ENCODE data around the gene ANKRD39.

ANKRD39 gene

DNA sequence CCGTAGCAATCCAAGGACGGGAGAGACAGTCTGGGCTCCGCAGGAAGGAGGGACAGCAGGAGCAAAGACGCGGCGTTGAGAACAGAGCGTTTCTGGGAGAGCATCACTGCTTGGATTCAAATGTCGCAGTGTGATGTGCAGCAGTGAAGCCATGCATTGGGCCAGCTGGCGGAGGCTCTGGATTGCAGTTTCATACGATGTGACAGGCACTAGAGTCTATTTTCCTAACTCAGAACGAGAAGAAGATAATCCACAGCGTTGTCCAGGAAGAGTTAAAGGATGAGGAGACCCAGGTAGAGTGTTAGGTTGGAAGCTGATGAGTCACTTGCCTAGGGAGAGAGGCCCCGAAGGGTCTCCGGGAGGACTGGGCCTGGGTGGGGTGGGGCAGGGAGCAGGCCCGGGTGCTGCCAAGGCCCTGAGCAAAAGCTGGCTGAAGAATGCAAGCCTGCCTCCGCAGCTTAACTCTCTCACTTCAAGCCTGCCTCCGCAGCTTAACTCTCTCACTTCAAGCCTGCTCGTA is 29.7 kb upstream of the ANKRD39 start:
- TF ChIP-seq SIN3A (IDR thresholded peaks at IDR 0.05; ENCODE audit: borderline replicate concordance, insufficient read depth, low read length) = no peak
- TF ChIP-seq, protein P1, sequence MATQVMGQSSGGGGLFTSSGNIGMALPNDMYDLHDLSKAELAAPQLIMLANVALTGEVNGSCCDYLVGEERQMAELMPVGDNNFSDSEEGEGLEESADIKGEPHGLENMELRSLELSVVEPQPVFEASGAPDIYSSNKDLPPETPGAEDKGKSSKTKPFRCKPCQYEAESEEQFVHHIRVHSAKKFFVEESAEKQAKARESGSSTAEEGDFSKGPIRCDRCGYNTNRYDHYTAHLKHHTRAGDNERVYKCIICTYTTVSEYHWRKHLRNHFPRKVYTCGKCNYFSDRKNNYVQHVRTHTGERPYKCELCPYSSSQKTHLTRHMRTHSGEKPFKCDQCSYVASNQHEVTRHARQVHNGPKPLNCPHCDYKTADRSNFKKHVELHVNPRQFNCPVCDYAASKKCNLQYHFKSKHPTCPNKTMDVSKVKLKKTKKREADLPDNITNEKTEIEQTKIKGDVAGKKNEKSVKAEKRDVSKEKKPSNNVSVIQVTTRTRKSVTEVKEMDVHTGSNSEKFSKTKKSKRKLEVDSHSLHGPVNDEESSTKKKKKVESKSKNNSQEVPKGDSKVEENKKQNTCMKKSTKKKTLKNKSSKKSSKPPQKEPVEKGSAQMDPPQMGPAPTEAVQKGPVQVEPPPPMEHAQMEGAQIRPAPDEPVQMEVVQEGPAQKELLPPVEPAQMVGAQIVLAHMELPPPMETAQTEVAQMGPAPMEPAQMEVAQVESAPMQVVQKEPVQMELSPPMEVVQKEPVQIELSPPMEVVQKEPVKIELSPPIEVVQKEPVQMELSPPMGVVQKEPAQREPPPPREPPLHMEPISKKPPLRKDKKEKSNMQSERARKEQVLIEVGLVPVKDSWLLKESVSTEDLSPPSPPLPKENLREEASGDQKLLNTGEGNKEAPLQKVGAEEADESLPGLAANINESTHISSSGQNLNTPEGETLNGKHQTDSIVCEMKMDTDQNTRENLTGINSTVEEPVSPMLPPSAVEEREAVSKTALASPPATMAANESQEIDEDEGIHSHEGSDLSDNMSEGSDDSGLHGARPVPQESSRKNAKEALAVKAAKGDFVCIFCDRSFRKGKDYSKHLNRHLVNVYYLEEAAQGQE (IDR thresholded peaks at IDR 0.05; ENCODE audit: insufficient read depth in 1 of 2, low read depth in 2 of 2, low read length in 2 of 2) = no peak
- TF ChIP-seq TAF1 (IDR thresholded peaks at IDR 0.05; ENCODE audit: borderline replicate concordance, insufficient read depth, low read length) = no peak
- TF ChIP-seq POLR2AphosphoS5 (IDR thresholded peaks at IDR 0.05; ENCODE audit: low read depth, low read length) = no peak
- TF ChIP-seq FOXP2 (optimal IDR thresholded peaks at IDR 0.05; ENCODE audit: borderline replicate concordance, extremely low read depth, extremely low read length, insufficient read depth) = no peak

DNA sequence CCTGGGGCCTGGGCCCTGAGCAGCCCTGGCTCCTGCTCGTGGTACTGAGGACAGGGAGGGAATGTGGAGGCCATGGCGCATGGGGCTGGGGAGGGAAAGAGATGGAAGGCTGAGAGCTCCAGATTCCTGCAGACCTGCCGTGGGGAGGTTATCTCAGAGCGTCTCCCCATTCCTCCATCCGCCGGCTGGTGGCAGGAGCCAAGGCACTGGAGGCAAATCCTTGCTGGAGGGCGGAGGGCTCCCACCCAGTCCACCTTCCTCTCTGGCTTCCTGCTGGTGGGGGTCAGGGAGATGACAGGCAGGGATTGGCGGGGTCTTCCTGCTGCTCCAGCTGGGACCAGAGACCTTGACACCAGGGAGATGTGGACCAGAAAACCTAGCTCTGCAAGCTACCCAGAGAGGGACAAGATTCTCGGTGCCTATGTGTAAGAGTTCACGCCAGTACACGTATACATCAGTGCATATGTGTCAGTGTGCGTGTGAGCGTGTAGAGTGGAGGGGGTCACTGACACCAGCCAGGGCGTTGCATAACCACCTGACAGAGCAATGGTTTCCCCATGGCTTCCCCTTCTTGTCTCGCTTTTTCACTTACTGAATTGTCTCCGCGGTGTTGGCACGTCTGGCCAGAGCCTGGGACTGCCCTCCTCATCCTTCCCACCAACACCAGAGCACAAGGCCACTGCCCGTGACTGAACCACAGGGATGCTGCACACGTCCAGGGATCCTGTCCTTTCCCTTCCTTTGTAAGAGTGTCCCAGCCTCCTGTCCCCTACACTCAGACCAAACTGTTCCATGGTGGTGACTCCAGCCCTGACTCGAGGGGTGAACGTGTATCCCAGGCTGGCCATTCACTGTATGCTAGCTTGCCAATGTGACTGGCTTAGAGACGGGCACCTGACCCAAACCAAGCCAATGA is 27.9 kb upstream of the ANKRD39 start:
- no peak for TF ChIP-seq POLR2AphosphoS5 (IDR thresholded peaks at IDR 0.05; ENCODE audit: low read depth, low read length)
- TF ChIP-seq, protein P1 (IDR thresholded peaks at IDR 0.05; ENCODE audit: insufficient read depth in 1 of 2, low read depth in 2 of 2, low read length in 2 of 2) = no peak

DNA sequence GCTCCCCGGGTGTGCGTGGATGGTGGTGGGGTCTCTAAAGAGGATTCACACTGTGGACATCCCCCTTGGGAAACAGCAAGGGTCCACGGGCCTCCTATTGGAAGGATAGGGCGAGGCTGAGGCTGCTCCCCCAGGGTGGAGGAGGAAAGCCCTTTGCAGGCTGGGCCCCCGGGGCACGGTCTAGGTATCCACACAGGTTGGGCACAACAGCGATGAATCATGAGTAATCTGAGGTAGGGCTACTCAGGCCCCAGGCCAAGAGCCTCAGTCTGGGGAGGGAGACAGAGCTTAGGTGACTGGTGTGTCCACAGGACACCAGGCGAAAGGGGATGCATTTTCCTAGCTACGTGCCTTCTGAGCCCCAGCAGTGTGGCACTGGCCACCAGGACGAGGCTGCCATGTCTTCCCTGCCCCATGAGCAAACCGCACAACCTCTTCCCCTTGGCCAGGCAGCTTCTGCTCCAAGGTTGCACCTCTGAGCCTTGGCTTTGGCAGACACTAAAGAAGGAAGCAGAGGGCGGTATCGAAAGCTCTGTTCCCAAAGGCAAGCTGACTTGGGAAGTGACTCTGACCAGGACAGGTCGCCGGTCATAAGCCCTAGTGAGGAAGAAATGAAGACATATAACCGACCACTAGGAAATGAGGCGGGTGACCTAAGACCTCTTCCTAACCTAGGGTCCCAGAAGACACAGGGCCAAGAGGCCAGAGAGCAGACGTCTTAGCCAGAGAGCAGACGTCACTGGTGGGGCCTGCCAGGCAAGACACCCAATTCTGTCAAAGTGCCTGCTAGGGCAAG is 26.7 kb upstream of the ANKRD39 start:
- TF ChIP-seq FOXP2 (optimal IDR thresholded peaks at IDR 0.05; ENCODE audit: borderline replicate concordance, extremely low read depth, extremely low read length, insufficient read depth) = no peak
- no peak for TF ChIP-seq TAF1 (IDR thresholded peaks at IDR 0.05; ENCODE audit: borderline replicate concordance, insufficient read depth, low read length)
- TF ChIP-seq, protein P1 (IDR thresholded peaks at IDR 0.05; ENCODE audit: insufficient read depth in 1 of 2, low read depth in 2 of 2, low read length in 2 of 2) = no peak
- TF ChIP-seq SIN3A (IDR thresholded peaks at IDR 0.05; ENCODE audit: borderline replicate concordance, insufficient read depth, low read length) = no peak
- TF ChIP-seq POLR2AphosphoS5 (IDR thresholded peaks at IDR 0.05; ENCODE audit: low read depth, low read length) = no peak

DNA sequence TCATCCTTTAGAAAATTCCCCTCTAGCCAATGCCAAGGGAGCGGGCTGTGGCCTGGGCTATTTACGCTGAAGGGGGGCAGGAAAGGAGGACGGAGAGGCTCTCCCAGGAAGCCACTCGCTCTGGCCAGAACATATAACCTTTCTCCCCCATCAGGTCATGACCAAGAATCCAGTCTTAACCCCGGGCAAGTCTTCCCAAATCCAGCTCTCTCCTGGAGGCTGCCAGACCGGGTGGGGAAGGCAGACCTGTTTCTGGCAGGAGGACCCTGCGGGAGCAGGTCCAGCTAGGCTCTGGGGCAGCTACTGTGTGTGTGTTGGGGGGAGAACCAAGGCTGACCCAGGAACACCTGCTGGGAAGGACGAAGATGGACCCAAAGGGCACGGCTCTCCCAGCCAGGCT is 25.5 kb upstream of the ANKRD39 start:
- TF ChIP-seq TAF1 (IDR thresholded peaks at IDR 0.05; ENCODE audit: borderline replicate concordance, insufficient read depth, low read length) (no peak), SIN3A (IDR thresholded peaks at IDR 0.05; ENCODE audit: borderline replicate concordance, insufficient read depth, low read length) (no peak), POLR2AphosphoS5 (IDR thresholded peaks at IDR 0.05; ENCODE audit: low read depth, low read length) (no peak), FOXP2 (optimal IDR thresholded peaks at IDR 0.05; ENCODE audit: borderline replicate concordance, extremely low read depth, extremely low read length, insufficient read depth) (no peak)
- TF ChIP-seq, protein P1 (IDR thresholded peaks at IDR 0.05; ENCODE audit: insufficient read depth in 1 of 2, low read depth in 2 of 2, low read length in 2 of 2) = no peak

All from PFSK-1 (cell line).